Measurements from ENCODE around the gene NRCAM. TPM values are rescaled to one million over a fixed set of nuclear protein-coding genes. Genes with fewer than 3 reads are reported as not detected.

NRCAM gene
- total and polyA plus RNA-seq, 2 of the 8 experiments (the other 6 are each of a cell fraction or from before 2014, with no cell fraction given) = 2.7 to 3.8 TPM

- H3K9ac ChIP-seq (replicated peaks in 1 of 4; ENCODE audit: extremely low read depth in 1 of 4, low read depth in 3 of 4, low read length in 3 of 4) = no peak overlapping the region
- no peak overlapping the region for H2AK5ac ChIP-seq (ENCODE audit: low read depth, low read length)
- no peak overlapping the region for H3K23ac ChIP-seq (ENCODE audit: insufficient read length)
- no peak overlapping the region for H2BK5ac ChIP-seq (ENCODE audit: low read depth, low read length)
- H3K23me2 ChIP-seq (ENCODE audit: low read depth, low read length) = no peaks in the 10 kb centered on the region
- ChIA-PET POLR2A (ENCODE audit: partially characterized antibody) (no interaction called here), CTCF (ENCODE audit: partially characterized antibody) (no interaction called here)
- H3K4me1 ChIP-seq (replicated peaks in 1 of 4; ENCODE audit: control insufficient read depth in 3 of 4, insufficient read depth in 4 of 4, low read length in 3 of 4) = peaks cover 0 to 9% (median 8%) of the 10 kb centered on the region in 4 experiments; a peak in 5 of 7 replicates
- no peak overlapping the region for H3K18ac ChIP-seq (ENCODE audit: extremely low read depth, low read length)
- no peaks in the 10 kb centered on the region for H4K20me1 ChIP-seq (replicated peaks in 1 of 2; ENCODE audit: control insufficient read depth in 1 of 2, insufficient read depth in 2 of 2, low read length in 2 of 2)
- no peak overlapping the region for H3K14ac ChIP-seq (ENCODE audit: insufficient read length)
- H3K56ac ChIP-seq (replicated peaks; ENCODE audit: insufficient read length, low read depth, low read length) = no peak overlapping the region
- no peak for FAIRE-seq
- H2BK20ac ChIP-seq (ENCODE audit: low read length) = no peak overlapping the region
- no peak overlapping the region for H3K4me2 ChIP-seq (ENCODE audit: insufficient read depth in 1 of 2, low read depth in 2 of 2, low read length in 2 of 2)
- 93 to 100% methylated on average over 2 to 3 of the region's 3 CpGs for WGBS, 2 experiments (ENCODE audit: extremely low coverage in 1 of 2, insufficient coverage in 1 of 2, insufficient read length in 1 of 2, insufficient replicate concordance in 2 of 2, low coverage in 1 of 2, low lambda C conversion rate in 2 of 2, missing lambda C conversion rate in 1 of 2)
- no peak overlapping the region for H4K8ac ChIP-seq (ENCODE audit: extremely low read depth, insufficient read depth, low read length)
- H3K4ac ChIP-seq (replicated peaks; ENCODE audit: insufficient read length, low read depth, low read length) = no peak overlapping the region
- H2AFZ ChIP-seq (ENCODE audit: low read length) = no peak overlapping the region
- H3K27me3 ChIP-seq (replicated peaks in 1 of 4; ENCODE audit: control insufficient read depth in 3 of 4, extremely low read depth in 1 of 4, insufficient read depth in 3 of 4, low read length in 3 of 4) = peaks cover 0 to 1% (median 0%) of the 10 kb centered on the region in 4 experiments; a peak in 1 of 7 replicates
- no peak overlapping the region for H2BK12ac ChIP-seq (ENCODE audit: low read depth, low read length)
- H4K5ac ChIP-seq (ENCODE audit: insufficient read length, low read depth, low read length) = no peak overlapping the region
- no peak overlapping the region for H2BK15ac ChIP-seq (ENCODE audit: low read length)
- TF ChIP-seq CTCF (IDR thresholded peaks at IDR 0.05; ENCODE audit: control extremely low read depth in 1 of 3, insufficient read depth in 1 of 3, low read depth in 1 of 3, low read length in 3 of 3) (no peak), CBX5 (IDR thresholded peaks at IDR 0.05; ENCODE audit: low read depth, low read length) (no peak), SUZ12 (IDR thresholded peaks at IDR 0.05; ENCODE audit: low read length) (no peak), RXRA (IDR thresholded peaks at IDR 0.05; ENCODE audit: insufficient read depth, low read depth, low read length) (no peak)
- H3K9me3 ChIP-seq (ENCODE audit: insufficient read depth in 2 of 2, low read depth in 1 of 2, low read length in 1 of 2) = no peaks in the 10 kb centered on the region
- H2BK120ac ChIP-seq (replicated peaks; ENCODE audit: low read depth, low read length) = no peak overlapping the region
- H3K79me1 ChIP-seq (ENCODE audit: low read depth, low read length) = no peaks in the 10 kb centered on the region
- H3K4me3 ChIP-seq (ENCODE audit: extremely low read depth in 1 of 4, insufficient read depth in 2 of 4, low read depth in 3 of 4, low read length in 4 of 4) = no peak overlapping the region
- H3K27ac ChIP-seq (ENCODE audit: low read depth, low read length) = no peak overlapping the region
- no peak for DNase-seq (ENCODE audit: low read depth in 1 of 2, low spot score in 2 of 2)
- no peaks in the 10 kb centered on the region for H3K79me2 ChIP-seq (ENCODE audit: control insufficient read depth in 1 of 2, insufficient read depth in 2 of 2, low read length in 2 of 2)
- no peaks in the 10 kb centered on the region for H3K36me3 ChIP-seq (ENCODE audit: control insufficient read depth in 2 of 4, insufficient read depth in 4 of 4, low read length in 3 of 4)
- H4K91ac ChIP-seq (replicated peaks; ENCODE audit: insufficient read length, low read length) = no peak overlapping the region
Observed at GRCh38 chr7:108332937-108333336, 123.3 kb downstream of the NRCAM start.

Data from H1 (cell line).